ENCODE data around the gene RRP12. TPM values are rescaled to one million over a fixed set of nuclear protein-coding genes. Genes with fewer than 3 reads are reported as not detected.

Gene RRP12
- total and polyA plus RNA-seq, 9 of the 15 experiments (the other 6 are each of a cell fraction or from before 2014, with no cell fraction given) = 4.6 to 68.2 (median 21.8) TPM

DNA sequence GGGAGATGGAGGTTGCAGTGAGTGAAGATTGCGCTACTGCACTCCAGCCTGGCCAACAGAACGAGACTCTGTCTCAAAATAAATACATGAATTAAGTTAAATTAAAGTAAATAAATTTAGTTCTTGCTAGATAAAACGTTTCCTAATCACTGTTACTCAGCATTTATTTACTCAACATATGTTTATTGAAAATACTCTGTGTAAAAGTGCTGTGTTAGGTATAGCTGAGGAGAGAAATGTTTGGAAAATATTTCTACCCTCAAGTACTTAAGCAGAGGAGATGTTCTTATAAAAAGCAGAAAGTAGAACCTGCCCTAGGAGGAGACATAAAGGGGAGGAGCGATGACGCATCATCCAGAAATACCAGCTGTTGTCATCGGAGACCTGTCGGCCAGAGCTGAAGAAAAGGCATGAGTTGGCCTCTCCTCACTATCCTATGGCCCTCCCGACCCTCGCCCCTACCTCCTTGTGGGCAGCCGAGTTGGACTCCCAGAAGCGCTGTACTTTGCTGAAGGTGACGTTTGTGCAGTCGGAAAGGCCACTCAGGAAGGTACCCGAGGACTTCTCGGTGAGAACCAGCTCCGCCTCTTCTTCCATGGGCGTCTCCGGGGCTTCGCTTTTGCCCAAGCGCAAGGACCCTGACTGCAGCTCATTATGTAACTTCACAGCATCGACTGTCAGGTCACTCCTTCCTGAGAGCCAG is 1.1 kb downstream of the RRP12 start (continued):
- TF ChIP-seq, protein P1, sequence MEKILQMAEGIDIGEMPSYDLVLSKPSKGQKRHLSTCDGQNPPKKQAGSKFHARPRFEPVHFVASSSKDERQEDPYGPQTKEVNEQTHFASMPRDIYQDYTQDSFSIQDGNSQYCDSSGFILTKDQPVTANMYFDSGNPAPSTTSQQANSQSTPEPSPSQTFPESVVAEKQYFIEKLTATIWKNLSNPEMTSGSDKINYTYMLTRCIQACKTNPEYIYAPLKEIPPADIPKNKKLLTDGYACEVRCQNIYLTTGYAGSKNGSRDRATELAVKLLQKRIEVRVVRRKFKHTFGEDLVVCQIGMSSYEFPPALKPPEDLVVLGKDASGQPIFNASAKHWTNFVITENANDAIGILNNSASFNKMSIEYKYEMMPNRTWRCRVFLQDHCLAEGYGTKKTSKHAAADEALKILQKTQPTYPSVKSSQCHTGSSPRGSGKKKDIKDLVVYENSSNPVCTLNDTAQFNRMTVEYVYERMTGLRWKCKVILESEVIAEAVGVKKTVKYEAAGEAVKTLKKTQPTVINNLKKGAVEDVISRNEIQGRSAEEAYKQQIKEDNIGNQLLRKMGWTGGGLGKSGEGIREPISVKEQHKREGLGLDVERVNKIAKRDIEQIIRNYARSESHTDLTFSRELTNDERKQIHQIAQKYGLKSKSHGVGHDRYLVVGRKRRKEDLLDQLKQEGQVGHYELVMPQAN (IDR thresholded peaks at IDR 0.05; ENCODE audit: borderline replicate concordance) = peak; percentile 59; the same call in 1 of the 2 replicates
- TF ChIP-seq NFE2 (IDR thresholded peaks at IDR 0.05; ENCODE audit: low read depth) (peak; percentile 38), MEF2A (IDR thresholded peaks at IDR 0.05; ENCODE audit: control insufficient read depth, low read depth, low read length) (peak; percentile 96), JUND (IDR thresholded peaks at IDR 0.05; ENCODE audit: borderline replicate concordance, low read depth, low read length) (peak; percentile 77; the same call in 1 of the 2 replicates), JUND (tag; IDR thresholded peaks at IDR 0.05; ENCODE audit: borderline replicate concordance, low read depth, low read length) (peak; percentile 83; the same call in 2 of the 3 replicates), HDAC1 (IDR thresholded peaks at IDR 0.05) (peak in 1 of 2 experiments; percentile 75; a peak in 2 of 4 replicates), MAFG (tag; conservative IDR thresholded peaks at IDR 0.05) (peak; percentile 35; the same call in 1 of the 2 replicates), ATF7 (IDR thresholded peaks at IDR 0.05) (peak; percentile 77), HDGF (IDR thresholded peaks at IDR 0.05) (no peak), PHF20 (IDR thresholded peaks at IDR 0.05; ENCODE audit: partially characterized antibody) (no peak), SMARCE1 (IDR thresholded peaks at IDR 0.05) (no peak), PHB2 (IDR thresholded peaks at IDR 0.05; ENCODE audit: low read depth) (no peak), FOXK2 (conservative IDR thresholded peaks at IDR 0.05 in 1 of 2, IDR thresholded peaks at IDR 0.05 in 1 of 2; ENCODE audit: low read depth in 2 of 2) (0 out of 4 replicates have a peak, but pooled peaks of 1 of the 2 experiments have one; percentile 24)
- TF ChIP-seq, protein P2, sequence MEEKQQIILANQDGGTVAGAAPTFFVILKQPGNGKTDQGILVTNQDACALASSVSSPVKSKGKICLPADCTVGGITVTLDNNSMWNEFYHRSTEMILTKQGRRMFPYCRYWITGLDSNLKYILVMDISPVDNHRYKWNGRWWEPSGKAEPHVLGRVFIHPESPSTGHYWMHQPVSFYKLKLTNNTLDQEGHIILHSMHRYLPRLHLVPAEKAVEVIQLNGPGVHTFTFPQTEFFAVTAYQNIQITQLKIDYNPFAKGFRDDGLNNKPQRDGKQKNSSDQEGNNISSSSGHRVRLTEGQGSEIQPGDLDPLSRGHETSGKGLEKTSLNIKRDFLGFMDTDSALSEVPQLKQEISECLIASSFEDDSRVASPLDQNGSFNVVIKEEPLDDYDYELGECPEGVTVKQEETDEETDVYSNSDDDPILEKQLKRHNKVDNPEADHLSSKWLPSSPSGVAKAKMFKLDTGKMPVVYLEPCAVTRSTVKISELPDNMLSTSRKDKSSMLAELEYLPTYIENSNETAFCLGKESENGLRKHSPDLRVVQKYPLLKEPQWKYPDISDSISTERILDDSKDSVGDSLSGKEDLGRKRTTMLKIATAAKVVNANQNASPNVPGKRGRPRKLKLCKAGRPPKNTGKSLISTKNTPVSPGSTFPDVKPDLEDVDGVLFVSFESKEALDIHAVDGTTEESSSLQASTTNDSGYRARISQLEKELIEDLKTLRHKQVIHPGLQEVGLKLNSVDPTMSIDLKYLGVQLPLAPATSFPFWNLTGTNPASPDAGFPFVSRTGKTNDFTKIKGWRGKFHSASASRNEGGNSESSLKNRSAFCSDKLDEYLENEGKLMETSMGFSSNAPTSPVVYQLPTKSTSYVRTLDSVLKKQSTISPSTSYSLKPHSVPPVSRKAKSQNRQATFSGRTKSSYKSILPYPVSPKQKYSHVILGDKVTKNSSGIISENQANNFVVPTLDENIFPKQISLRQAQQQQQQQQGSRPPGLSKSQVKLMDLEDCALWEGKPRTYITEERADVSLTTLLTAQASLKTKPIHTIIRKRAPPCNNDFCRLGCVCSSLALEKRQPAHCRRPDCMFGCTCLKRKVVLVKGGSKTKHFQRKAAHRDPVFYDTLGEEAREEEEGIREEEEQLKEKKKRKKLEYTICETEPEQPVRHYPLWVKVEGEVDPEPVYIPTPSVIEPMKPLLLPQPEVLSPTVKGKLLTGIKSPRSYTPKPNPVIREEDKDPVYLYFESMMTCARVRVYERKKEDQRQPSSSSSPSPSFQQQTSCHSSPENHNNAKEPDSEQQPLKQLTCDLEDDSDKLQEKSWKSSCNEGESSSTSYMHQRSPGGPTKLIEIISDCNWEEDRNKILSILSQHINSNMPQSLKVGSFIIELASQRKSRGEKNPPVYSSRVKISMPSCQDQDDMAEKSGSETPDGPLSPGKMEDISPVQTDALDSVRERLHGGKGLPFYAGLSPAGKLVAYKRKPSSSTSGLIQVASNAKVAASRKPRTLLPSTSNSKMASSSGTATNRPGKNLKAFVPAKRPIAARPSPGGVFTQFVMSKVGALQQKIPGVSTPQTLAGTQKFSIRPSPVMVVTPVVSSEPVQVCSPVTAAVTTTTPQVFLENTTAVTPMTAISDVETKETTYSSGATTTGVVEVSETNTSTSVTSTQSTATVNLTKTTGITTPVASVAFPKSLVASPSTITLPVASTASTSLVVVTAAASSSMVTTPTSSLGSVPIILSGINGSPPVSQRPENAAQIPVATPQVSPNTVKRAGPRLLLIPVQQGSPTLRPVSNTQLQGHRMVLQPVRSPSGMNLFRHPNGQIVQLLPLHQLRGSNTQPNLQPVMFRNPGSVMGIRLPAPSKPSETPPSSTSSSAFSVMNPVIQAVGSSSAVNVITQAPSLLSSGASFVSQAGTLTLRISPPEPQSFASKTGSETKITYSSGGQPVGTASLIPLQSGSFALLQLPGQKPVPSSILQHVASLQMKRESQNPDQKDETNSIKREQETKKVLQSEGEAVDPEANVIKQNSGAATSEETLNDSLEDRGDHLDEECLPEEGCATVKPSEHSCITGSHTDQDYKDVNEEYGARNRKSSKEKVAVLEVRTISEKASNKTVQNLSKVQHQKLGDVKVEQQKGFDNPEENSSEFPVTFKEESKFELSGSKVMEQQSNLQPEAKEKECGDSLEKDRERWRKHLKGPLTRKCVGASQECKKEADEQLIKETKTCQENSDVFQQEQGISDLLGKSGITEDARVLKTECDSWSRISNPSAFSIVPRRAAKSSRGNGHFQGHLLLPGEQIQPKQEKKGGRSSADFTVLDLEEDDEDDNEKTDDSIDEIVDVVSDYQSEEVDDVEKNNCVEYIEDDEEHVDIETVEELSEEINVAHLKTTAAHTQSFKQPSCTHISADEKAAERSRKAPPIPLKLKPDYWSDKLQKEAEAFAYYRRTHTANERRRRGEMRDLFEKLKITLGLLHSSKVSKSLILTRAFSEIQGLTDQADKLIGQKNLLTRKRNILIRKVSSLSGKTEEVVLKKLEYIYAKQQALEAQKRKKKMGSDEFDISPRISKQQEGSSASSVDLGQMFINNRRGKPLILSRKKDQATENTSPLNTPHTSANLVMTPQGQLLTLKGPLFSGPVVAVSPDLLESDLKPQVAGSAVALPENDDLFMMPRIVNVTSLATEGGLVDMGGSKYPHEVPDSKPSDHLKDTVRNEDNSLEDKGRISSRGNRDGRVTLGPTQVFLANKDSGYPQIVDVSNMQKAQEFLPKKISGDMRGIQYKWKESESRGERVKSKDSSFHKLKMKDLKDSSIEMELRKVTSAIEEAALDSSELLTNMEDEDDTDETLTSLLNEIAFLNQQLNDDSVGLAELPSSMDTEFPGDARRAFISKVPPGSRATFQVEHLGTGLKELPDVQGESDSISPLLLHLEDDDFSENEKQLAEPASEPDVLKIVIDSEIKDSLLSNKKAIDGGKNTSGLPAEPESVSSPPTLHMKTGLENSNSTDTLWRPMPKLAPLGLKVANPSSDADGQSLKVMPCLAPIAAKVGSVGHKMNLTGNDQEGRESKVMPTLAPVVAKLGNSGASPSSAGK (IDR thresholded peaks at IDR 0.05) = no peak

Data from K562 (cell line).